PC-3 (cell line): ENCODE results near the gene ACSS2. TPM values are rescaled to one million over a fixed set of nuclear protein-coding genes. Genes with fewer than 3 reads are reported as not detected.

ENCODE experiments used
- ATAC-seq: fragments of 200-7000 bp; cut with Tn5 transposase; 2 replicates; pipeline ENCODE4 v1.9.1; 2020; ENCODE audit warnings: mild to moderate bottlenecking, moderate library complexity
- BruUV-seq: library from RNA; stranded (reverse); fragments of 400-500 nt; replicated peaks from 2 replicates; lab custom pipeline; 2021; lab: Mats Ljungman, UMichigan
- CTCF ChIA-PET: fragments of 300-600 bp; sonication (Branson Sonifier 250); formaldehyde crosslinking; loops from one replicate; lab custom pipeline; 2022; ENCODE audit warnings: antibody characterized with exemption; lab: Charles Lee
- POLR2A ChIA-PET: fragments of 300-600 bp; sonication (Branson Sonifier 250); formaldehyde crosslinking; loops from one replicate; lab custom pipeline; 2022; ENCODE audit warnings: antibody characterized with exemption; ENCODE audit not compliant: unreplicated experiment; lab: Charles Lee
- DNase-seq: peaks from one replicate; pipeline ENCODE4 v3.0.0-alpha.2; 2015
- H2AFZ ChIP-seq: fragments of 300-600 bp; sonication (generic); 2 replicates; pipeline ENCODE4 v1.6.0; 2016; ENCODE audit warnings: antibody characterized with exemption, low read length
- H3F3A ChIP-seq: fragments of 300-600 bp; sonication (generic); one replicate; pipeline ENCODE4 v1.6.0; 2017; ENCODE audit warnings: antibody characterized with exemption, low read length, control low read depth, mild to moderate bottlenecking; ENCODE audit not compliant: unreplicated experiment
- H3K27ac ChIP-seq: fragments of 300-600 bp; sonication (generic); 2 replicates; pipeline ENCODE4 v1.5.1; 2016; ENCODE audit warnings: mild to moderate bottlenecking, low read length
- H3K27me3 ChIP-seq: fragments of 300-600 bp; sonication (generic); 2 replicates; pipeline ENCODE4 v1.6.1; 2016; ENCODE audit warnings: low read length, mixed read lengths
- H3K36me3 ChIP-seq: fragments of 300-600 bp; sonication (generic); 2 replicates; pipeline ENCODE4 v1.6.1; 2016; ENCODE audit warnings: low read depth, mixed run types, low read length, mixed read lengths
- H3K4me1 ChIP-seq: fragments of 300-600 bp; sonication (generic); 2 replicates; pipeline ENCODE4 v1.5.1; 2016; ENCODE audit warnings: low read length; ENCODE audit not compliant: insufficient read depth
- H3K4me2 ChIP-seq: fragments of 300-600 bp; sonication (generic); 2 replicates; pipeline ENCODE4 v1.6.0; 2016; ENCODE audit warnings: low read length
- H3K4me3 ChIP-seq: fragments of 300-600 bp; sonication (generic); 2 replicates; pipeline ENCODE4 v1.5.1; 2016; ENCODE audit warnings: mild to moderate bottlenecking, low read length, mixed read lengths
- H3K79me2 ChIP-seq: fragments of 300-600 bp; sonication (generic); 2 replicates; pipeline ENCODE4 v1.6.1; 2017; ENCODE audit warnings: low read length, mixed read lengths
- H3K9ac ChIP-seq: fragments of 300-600 bp; sonication (generic); 2 replicates; pipeline ENCODE4 v1.6.0; 2016; ENCODE audit warnings: mild to moderate bottlenecking, low read length
- H3K9me2 ChIP-seq: fragments of 300-600 bp; sonication (generic); replicated peaks from 2 replicates; pipeline ENCODE4 v1.6.1; 2016; ENCODE audit warnings: mixed run types, low read length, mixed read lengths
- H3K9me3 ChIP-seq: fragments of 300-600 bp; sonication (generic); 2 replicates; pipeline ENCODE4 v1.6.1; 2016; ENCODE audit warnings: low read length, mixed read lengths
- H4K20me1 ChIP-seq: fragments of 300-600 bp; sonication (generic); 2 replicates; pipeline ENCODE4 v1.6.1; 2016; ENCODE audit warnings: low read length, mixed read lengths
- EZH2 ChIP-seq: fragments of 300-600 bp; sonication (generic); IDR thresholded peaks from one replicate; pipeline ENCODE4 v1.6.1; 2017; ENCODE audit warnings: antibody characterized with exemption, mild to moderate bottlenecking, low read length; ENCODE audit not compliant: unreplicated experiment
- EZH2phosphoT487 ChIP-seq: fragments of 300-600 bp; sonication (generic); IDR thresholded peaks from 2 replicates; pipeline ENCODE4 v1.6.1; 2018; ENCODE audit warnings: mild to moderate bottlenecking, antibody characterized with exemption, low read length, borderline replicate concordance
- intact Hi-C: fragments of 100-400 bp; cut with micrococcal nuclease; formaldehyde crosslinking; loops from 2 replicates; pipeline ENCODE4 v1.9.0; 2023
- total RNA-seq: library from RNA; depleted of rRNA; stranded (reverse); fragments of >200 nt; gene quantifications from 2 replicates; pipeline ENCODE4 v1.2.3, GENCODE V29; 2014
- TF ChIP-seq, protein P1 (sequence below): fragments of 300-600 bp; sonication (generic); conservative IDR thresholded peaks from 2 replicates; pipeline ENCODE4 v1.5.1; 2017; ENCODE audit warnings: antibody characterized with exemption, low read depth, mild to moderate bottlenecking, low read length

The ACSS2 gene
- total RNA-seq, 1 experiment from 2014 or later: 78.9 TPM

DNA sequence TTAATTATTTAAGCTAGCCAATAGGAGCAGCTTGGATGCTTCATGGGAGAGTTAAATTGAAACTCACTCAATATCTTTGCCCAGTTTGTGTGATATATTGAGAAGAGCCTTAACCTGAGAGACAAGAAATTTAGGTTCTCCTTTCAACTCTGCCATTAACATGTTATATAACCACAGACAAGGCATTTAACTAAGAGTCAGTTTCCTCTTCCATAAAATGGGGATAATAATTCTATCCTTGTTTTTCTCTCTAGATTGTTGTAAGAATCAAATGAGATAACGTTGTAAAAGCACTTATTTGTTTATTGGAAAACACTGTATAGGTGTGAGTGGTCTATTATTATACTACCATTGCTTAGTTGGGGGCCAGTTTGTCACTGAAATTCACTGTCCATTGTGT lies 7.8 kb downstream of the ACSS2 start:
- Histone ChIP-seq H3K27me3 (no peaks in the 10 kb centered on the region), H3K4me1 (peaks cover 5% of the 10 kb centered on the region; the same call in 1 of the 2 replicates), H3K9me2 (no peaks in the 10 kb centered on the region), H3K27ac (no peak overlapping the region), H3K9ac (no peak overlapping the region), H2AFZ (no peak overlapping the region), H3K4me3 (no peak overlapping the region), H3K9me3 (no peaks in the 10 kb centered on the region), H3K36me3 (peaks cover 15% of the 10 kb centered on the region), H4K20me1 (no peaks in the 10 kb centered on the region), H3F3A (no peaks in the 10 kb centered on the region), H3K79me2 (peaks cover 11% of the 10 kb centered on the region), H3K4me2 (no peak overlapping the region)
- CTCF ChIA-PET: no interaction called here
- ATAC-seq (no peak), DNase-seq (no peak)
- POLR2A ChIA-PET: no interaction called here
- BruUV-seq: no TSS peak
- intact Hi-C loops: no loop called here
- no peak for TF ChIP-seq EZH2phosphoT487
- TF ChIP-seq EZH2: no peak
- TF ChIP-seq, protein P1, sequence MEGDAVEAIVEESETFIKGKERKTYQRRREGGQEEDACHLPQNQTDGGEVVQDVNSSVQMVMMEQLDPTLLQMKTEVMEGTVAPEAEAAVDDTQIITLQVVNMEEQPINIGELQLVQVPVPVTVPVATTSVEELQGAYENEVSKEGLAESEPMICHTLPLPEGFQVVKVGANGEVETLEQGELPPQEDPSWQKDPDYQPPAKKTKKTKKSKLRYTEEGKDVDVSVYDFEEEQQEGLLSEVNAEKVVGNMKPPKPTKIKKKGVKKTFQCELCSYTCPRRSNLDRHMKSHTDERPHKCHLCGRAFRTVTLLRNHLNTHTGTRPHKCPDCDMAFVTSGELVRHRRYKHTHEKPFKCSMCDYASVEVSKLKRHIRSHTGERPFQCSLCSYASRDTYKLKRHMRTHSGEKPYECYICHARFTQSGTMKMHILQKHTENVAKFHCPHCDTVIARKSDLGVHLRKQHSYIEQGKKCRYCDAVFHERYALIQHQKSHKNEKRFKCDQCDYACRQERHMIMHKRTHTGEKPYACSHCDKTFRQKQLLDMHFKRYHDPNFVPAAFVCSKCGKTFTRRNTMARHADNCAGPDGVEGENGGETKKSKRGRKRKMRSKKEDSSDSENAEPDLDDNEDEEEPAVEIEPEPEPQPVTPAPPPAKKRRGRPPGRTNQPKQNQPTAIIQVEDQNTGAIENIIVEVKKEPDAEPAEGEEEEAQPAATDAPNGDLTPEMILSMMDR: no peak

DNA sequence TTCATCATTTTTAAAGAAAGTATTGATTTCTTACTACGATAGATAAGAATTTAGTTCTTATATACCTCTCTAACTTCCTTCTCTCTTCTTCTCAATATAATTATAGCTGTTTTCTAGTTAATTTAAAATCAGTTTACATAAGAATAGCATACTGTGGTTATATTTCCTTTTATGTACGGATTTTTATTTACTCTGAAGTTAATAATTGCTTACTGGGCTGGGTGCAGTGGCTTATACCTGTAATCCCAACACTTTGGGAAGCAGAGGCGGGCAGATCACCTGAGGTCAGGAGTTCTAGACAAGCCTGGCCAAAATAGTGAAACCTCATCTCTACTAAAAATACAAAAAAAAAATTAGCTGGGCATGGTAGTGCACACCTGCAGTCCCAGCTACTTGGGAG lies 9.7 kb downstream of the ACSS2 start:
- H3K9ac ChIP-seq: no peak overlapping the region
- H3K27me3 ChIP-seq: no peaks in the 10 kb centered on the region
- no peaks in the 10 kb centered on the region for H3F3A ChIP-seq
- H3K9me3 ChIP-seq: no peaks in the 10 kb centered on the region
- DNase-seq (no peak), ATAC-seq (no peak)
- ChIA-PET POLR2A (no interaction called here), CTCF (no interaction called here)
- H3K27ac ChIP-seq: no peak overlapping the region
- no TSS peak for BruUV-seq
- intact Hi-C loops: no loop called here
- peaks cover 15% of the 10 kb centered on the region for H3K36me3 ChIP-seq
- H2AFZ ChIP-seq: no peak overlapping the region
- H4K20me1 ChIP-seq: no peaks in the 10 kb centered on the region
- no peak overlapping the region for H3K4me3 ChIP-seq
- H3K4me2 ChIP-seq: no peak overlapping the region
- H3K4me1 ChIP-seq: peaks cover 10% of the 10 kb centered on the region
- H3K9me2 ChIP-seq: no peaks in the 10 kb centered on the region
- TF ChIP-seq EZH2phosphoT487 (no peak), EZH2 (no peak)
- TF ChIP-seq, protein P1: no peak
- peaks cover 2% of the 10 kb centered on the region; the same call in 1 of the 2 replicates for H3K79me2 ChIP-seq

DNA sequence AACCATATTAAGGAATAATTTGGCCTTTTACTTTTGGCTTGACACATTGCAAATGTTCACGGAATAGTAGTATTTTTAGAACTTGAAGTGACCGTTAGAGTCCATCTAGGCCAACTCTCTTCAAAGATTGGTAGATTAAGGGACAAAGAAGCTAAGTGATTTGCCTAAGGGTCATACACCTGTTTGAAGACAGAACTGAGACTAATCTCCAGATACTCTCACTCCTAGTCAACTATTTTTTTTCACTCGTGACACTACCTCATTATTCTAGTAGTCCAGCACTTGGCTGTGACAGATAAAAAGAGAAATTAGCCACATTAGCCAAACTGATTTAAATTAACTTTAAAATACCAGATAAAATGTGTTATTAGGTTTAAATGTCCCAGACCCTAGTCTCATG lies 10.6 kb downstream of the ACSS2 start:
- intact Hi-C loops: no loop called here
- Histone ChIP-seq H3K9me3 (no peaks in the 10 kb centered on the region), H3K9me2 (no peaks in the 10 kb centered on the region), H3K27ac (no peak overlapping the region), H3K4me2 (no peak overlapping the region), H3K4me1 (peaks cover 19% of the 10 kb centered on the region), H3K36me3 (peaks cover 15% of the 10 kb centered on the region), H3K9ac (no peak overlapping the region), H2AFZ (no peak overlapping the region), H3K4me3 (no peak overlapping the region), H3F3A (no peaks in the 10 kb centered on the region), H3K27me3 (no peaks in the 10 kb centered on the region), H4K20me1 (no peaks in the 10 kb centered on the region), H3K79me2 (peaks cover 6% of the 10 kb centered on the region)
- no peak for DNase-seq
- POLR2A ChIA-PET: no interaction called here
- TF ChIP-seq, protein P1: no peak
- TF ChIP-seq EZH2phosphoT487: no peak
- no peak for TF ChIP-seq EZH2
- ATAC-seq: no peak
- no TSS peak for BruUV-seq
- CTCF ChIA-PET: no interaction called here
